ENCODE data around the gene IQUB.
"Not testable (repeated sequence)": the region's sequence is repeated elsewhere in the genome, so short reads cannot be mapped to it uniquely, and the experiment has no call there.

The IQUB gene

GRCh38 chr7:123548406-123548805 lies 14.0 kb upstream of the IQUB start:
- no peak for FAIRE-seq
- no peak for DNase-seq (ENCODE audit: insufficient read length, low spot score)

- DNase-seq (ENCODE audit: insufficient read length, low spot score) (no peak), FAIRE-seq (no peak)
Measured at GRCh38 chr7:123539871-123540270, 5.5 kb upstream of the IQUB start.

- FAIRE-seq: no peak
- no peak for DNase-seq (ENCODE audit: insufficient read length, low spot score)
Measured at GRCh38 chr7:123538897-123539296, 4.5 kb upstream of the IQUB start.

- FAIRE-seq (no peak), DNase-seq (ENCODE audit: insufficient read length, low spot score) (no peak)
Measured at GRCh38 chr7:123538189-123538714, 3.9 kb upstream of the IQUB start.

GRCh38 chr7:123537026-123537642 lies 2.7 kb upstream of the IQUB start:
- DNase-seq (ENCODE audit: insufficient read length, low spot score): no peak
- no peak for FAIRE-seq

- no peak for FAIRE-seq
- DNase-seq (ENCODE audit: insufficient read length, low spot score): no peak
Measured at GRCh38 chr7:123535517-123535916, 1.1 kb upstream of the IQUB start.

- DNase-seq (ENCODE audit: insufficient read length, low spot score): peak; percentile 6
- FAIRE-seq: no peak
Measured at GRCh38 chr7:123533929-123534382, 439 bp downstream of the IQUB start.

- FAIRE-seq: no peak
Measured at GRCh38 chr7:123533553-123533917, 860 bp downstream of the IQUB start.

GRCh38 chr7:123532788-123533552 lies 1.4 kb downstream of the IQUB start:
- FAIRE-seq: peak; percentile 96
- DNase-seq (ENCODE audit: insufficient read length, low spot score): not testable (repeated sequence)

More at GRCh38 chr7:123533553-123533917, 860 bp downstream of the IQUB start:
- no peak for DNase-seq (ENCODE audit: insufficient read length, low spot score)

GRCh38 chr7:123532343-123532742 lies 2.1 kb downstream of the IQUB start:
- not testable (repeated sequence) for DNase-seq (ENCODE audit: insufficient read length, low spot score)

GRCh38 chr7:123530035-123530591 lies 4.3 kb downstream of the IQUB start:
- DNase-seq (ENCODE audit: insufficient read length, low spot score); FAIRE-seq: not testable (repeated sequence)

More at GRCh38 chr7:123532343-123532742, 2.1 kb downstream of the IQUB start:
- not testable (repeated sequence) for FAIRE-seq

- DNase-seq (ENCODE audit: insufficient read length, low spot score) (no peak), FAIRE-seq (no peak)
Measured at GRCh38 chr7:123528265-123528664, 6.1 kb downstream of the IQUB start.

- DNase-seq (ENCODE audit: insufficient read length, low spot score); FAIRE-seq: not testable (repeated sequence)
Measured at GRCh38 chr7:123527712-123528225, 6.6 kb downstream of the IQUB start.

- FAIRE-seq; DNase-seq (ENCODE audit: insufficient read length, low spot score): not testable (repeated sequence)
Measured at GRCh38 chr7:123526533-123526932, 7.9 kb downstream of the IQUB start.

- DNase-seq (ENCODE audit: insufficient read length, low spot score) (no peak), FAIRE-seq (no peak)
Measured at GRCh38 chr7:123522066-123522465, 12.3 kb downstream of the IQUB start.

- FAIRE-seq (no peak), DNase-seq (ENCODE audit: insufficient read length, low spot score) (no peak)
Measured at GRCh38 chr7:123505221-123505620, 29.2 kb downstream of the IQUB start.

GRCh38 chr7:123502201-123502600 lies 32.2 kb downstream of the IQUB start:
- no peak for FAIRE-seq
- no peak for DNase-seq (ENCODE audit: insufficient read length, low spot score)

- FAIRE-seq (no peak), DNase-seq (ENCODE audit: insufficient read length, low spot score) (no peak)
Measured at GRCh38 chr7:123500878-123501489, 33.4 kb downstream of the IQUB start.

- DNase-seq (ENCODE audit: insufficient read length, low spot score): no peak
- no peak for FAIRE-seq
Measured at GRCh38 chr7:123499211-123499970, 35.0 kb downstream of the IQUB start.

- DNase-seq (ENCODE audit: insufficient read length, low spot score) (no peak), FAIRE-seq (no peak)
Measured at GRCh38 chr7:123498601-123499000, 35.8 kb downstream of the IQUB start.

All from GM19239 (cell line).